Activated T-helper 1 cell treated with Interleukin-2 at 50 U/mL for 16 hours (primary cell): ENCODE data around the gene NPIPB6.

ENCODE experiments used
- DNase-seq: peaks from one replicate; pipeline ENCODE4 v3.0.0-alpha.2; 2020; ENCODE audit warnings: low read depth

Gene NPIPB6

GRCh38 chr16:28324235-28324886 is 38.9 kb downstream of the NPIPB6 start:
- DNase-seq, result no peak

DNA sequence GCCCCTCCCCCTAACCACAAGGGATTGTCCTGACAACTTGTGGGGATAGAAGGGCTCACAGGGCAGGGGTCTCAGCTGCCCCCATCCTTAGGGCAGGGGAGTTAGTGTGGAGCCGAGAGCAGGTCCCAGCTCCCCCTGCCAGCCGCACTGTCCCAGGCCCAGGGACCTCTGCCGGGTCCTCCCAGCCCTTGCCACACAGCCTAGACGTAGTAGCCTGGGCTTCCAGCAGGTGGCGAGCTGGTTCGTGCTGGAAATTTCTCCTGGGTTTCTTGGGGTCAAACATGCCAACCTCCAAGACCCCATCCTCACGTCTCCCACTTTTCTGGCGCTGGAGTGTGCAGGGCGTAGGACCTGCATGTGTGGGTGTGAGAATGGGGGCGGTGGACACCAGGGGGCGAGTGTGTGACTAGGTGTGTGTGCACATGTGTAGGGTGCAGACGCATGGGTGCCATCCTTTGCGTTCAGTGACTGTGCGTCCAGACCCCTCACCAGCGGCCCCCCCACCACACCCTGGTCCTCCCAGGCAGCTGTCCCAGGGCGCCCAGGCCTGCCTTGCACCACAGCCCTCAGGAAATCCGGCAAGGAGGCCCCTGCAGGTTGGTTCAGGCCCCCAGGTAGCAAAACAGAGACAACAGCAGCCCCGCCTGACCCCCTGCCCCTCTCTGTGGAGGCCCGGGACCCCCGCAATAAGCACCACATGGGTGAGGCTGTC is 41.5 kb downstream of the NPIPB6 start:
- no peak for DNase-seq

DNA sequence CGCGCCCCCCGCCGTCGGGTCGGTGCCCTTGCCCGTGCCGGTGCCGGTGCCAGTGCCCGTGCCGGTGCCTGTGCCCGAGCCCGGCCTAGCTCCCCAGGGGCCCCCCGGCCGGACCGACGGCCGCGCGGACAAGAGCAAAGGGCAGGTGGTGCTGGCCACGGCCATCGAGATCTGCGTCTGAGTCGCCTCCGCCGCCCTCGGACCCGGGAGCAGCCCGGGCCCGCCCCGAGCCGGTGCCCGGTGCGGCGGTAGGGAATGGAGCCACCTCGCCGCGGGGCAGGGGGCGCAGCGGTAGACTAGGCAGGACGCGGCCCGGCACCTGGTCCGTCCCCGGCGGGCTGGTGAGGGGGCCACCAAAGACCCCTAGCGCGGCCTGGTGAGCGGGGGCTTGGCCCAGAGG is 42.6 kb downstream of the NPIPB6 start:
- no peak for DNase-seq

- DNase-seq, result no peak
Measured at GRCh38 chr16:28320023-28320561, 43.2 kb downstream of the NPIPB6 start.

GRCh38 chr16:28319476-28320022 is 43.8 kb downstream of the NPIPB6 start:
- no peak for DNase-seq

DNA sequence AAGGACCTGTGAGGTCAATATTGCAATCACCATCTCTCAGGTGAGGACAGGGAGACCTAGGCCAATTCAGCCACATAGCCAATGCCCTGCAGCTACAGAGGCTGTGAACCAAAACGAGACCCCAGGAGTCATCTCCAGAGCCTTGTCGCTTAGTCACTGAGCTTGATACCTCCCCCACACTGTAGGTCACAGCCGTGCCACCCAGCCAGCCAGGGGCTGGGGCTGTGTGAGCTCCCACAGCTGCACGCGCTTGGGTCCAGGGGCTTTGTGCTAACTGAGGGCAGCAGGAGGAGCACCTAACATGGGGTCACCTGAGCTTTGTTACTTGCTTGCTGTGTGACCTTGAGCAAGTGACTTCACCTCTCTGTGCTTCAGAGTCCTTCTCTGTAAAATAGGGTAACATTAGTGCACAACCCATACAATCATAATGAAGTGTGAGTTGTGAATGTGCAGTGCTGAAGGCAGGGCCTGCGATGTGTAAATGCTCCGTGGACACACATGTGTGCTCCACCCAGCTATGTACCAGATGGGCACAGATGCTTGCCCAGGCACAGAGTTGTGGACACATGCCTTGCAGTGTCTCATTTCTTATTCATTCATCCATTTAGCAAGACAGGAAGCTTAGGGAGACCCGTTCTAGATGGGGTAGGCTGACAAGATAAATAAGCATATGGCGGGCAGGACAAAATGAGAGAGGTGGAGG is 45.1 kb downstream of the NPIPB6 start:
- DNase-seq, result no peak

DNA sequence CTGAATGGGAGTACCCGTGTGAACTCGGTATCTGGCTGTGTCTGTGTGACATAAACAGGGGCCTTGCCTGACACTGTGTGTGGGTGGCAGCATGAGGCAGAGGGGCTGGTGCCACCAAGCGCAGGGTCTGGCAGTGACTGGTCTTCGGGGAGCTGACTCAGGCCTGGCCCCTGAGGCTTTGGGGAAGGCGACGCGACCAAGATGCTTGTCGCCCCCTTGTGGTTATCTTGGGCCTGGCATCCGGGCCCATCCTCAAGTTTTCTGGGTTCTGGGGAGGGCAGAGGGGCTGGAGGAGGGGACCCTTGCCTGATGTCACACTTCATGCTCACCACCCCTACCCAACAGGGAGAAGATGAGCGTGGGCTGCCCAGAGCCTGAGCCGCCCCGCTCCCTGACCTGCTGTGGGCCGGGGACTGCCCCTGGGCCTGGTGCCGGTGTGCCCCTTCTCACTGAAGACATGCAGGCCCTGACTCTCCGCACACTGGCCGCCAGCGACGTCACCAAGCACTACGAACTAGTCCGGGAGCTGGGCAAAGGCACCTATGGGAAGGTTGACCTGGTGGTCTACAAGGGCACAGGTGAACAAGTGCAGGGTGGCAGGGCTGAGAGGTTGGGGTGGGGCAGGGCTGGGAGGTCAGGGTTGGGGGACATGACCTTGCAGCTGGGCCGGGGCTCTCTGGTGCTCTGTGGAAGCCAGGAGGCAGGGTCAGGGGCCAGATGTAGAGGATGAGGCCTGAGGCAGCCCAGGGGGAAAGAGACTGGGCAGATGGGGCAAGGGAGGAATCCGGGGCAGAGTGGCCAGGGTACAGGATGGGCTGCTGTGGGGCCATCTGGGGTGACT is 46.0 kb downstream of the NPIPB6 start:
- peak; percentile 54 for DNase-seq

DNA sequence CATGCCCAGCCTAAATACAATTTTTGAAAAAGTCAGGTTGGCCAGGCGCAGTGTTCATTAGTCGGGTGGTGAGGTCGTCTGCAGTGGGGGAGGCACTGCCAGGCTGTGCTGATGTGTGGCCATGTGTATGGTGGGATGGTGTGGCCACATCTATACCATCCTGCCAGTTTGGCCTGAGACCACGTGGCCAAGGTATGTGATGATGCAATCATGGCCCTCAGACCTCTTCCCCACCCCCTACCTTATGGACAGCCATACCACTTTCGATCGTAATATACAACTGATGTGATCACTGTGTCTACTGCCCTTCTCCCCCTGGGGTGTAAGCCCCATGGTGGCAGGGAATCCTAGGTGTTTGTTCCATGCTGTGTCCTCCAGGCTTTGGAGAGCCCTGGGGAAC is 47.3 kb downstream of the NPIPB6 start:
- no peak for DNase-seq

- DNase-seq, result no peak
Measured at GRCh38 chr16:28313587-28313986, 49.7 kb downstream of the NPIPB6 start.

GRCh38 chr16:28312327-28312726 is 51.0 kb downstream of the NPIPB6 start:
- no peak for DNase-seq

GRCh38 chr16:28311913-28312312 is 51.4 kb downstream of the NPIPB6 start:
- no peak for DNase-seq

GRCh38 chr16:28311413-28311812 is 51.9 kb downstream of the NPIPB6 start:
- no peak for DNase-seq

GRCh38 chr16:28310796-28311195 is 52.5 kb downstream of the NPIPB6 start:
- DNase-seq, result no peak

DNA sequence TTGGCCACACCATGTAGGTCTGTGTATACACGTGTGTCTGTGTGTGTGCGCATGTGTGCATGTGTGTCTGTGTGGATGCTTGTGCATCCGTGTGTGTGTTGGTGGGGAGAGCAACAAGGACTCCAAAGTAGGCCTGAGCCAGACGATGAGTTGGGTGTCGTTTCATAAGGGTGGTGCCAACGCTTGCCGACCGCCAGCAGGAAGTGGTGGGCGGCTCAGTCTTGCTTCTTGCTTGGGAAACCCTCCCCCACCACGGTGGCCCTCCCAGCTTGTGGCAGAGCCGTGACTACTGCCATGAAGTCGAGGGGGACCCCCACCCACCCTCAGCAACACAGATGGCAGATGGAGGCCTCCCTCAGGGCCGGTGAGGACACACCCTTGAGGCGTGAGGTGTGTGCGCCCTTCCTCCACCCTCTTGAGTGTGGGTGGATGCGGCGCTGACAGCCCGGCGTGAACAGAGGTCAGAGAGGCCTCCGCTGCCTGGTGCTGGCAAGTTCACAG is 53.4 kb downstream of the NPIPB6 start:
- peak; percentile 78 for DNase-seq

DNA sequence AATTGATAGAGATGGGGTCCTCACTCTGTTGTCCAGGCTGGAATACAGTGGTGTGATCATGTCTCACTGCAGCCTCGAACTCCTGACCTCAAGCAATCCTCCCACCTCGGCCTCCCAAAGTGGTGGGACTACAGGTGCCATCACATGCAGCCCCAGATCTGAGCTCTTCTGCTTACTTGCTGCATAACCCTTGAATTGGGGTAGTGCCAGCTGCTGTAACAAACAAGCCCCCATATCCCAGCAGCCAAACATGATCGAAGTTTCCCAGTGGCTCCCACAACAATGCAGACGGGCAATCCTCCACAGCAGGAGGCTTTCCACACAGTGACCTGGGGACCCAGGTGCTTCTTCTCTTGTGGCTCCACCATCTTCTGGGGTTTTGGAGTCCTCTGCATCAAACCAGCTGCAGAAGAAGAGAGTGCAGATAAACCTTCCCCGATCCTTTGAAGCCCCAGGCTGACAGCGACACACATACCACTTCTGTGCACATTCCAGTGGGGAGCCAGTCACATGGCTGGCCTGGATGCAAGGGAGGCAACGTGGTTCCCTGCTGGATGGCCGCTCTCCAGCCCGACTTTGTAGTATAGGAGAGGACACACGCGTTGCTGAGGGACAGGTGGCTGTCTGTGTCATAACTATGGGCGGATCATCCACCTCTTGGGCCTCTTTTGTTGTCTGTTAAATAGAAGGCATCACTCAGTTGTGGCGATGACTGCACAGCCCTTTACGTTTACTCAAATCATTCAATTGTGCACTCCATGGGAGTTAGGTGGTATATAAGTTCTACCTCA is 54.3 kb downstream of the NPIPB6 start:
- no peak for DNase-seq

- no peak for DNase-seq
Measured at GRCh38 chr16:28307936-28308335, 55.4 kb downstream of the NPIPB6 start.

DNA sequence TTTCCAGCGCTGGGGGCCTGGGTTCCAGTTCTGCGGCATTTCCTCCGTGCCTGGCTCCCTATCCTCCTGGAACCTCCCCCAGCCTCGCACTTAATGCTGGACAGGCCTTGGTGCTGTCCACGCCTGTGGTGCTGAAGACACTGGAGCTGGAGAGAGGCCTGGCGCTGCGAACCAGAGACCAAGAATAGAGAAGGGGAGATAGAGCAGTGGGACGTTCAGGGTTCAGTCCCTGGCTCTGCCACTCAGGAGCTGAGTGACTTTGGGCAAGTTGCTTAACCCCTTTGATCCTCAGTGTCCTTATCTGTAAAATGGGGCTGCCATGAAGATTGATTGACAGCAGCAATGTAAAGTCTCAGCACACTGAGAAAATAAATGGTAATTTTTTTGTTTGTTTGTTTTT is 59.1 kb downstream of the NPIPB6 start:
- no peak for DNase-seq

DNA sequence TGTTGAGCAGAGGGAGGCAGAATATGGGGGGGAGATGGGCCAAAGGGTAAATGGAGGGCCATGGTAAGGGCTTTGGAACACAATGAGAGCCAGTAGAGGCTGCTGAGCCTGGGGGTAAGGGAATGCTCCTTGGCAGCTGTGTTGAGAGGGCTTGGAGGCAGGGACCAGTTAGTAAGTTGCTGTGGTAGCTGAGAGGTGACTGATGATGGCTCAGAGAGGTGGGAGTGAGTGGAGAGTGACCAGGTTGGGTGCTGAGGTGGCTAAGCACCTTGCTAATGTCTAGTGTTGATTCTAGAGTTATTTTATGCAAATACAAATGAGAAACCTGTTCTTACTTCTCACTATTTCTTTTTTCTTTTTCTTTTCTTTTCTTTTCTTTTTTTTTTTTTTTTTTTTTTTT is 60.2 kb downstream of the NPIPB6 start:
- DNase-seq, result no peak

GRCh38 chr16:28301620-28302019 is 61.7 kb downstream of the NPIPB6 start:
- DNase-seq, result no peak

DNA sequence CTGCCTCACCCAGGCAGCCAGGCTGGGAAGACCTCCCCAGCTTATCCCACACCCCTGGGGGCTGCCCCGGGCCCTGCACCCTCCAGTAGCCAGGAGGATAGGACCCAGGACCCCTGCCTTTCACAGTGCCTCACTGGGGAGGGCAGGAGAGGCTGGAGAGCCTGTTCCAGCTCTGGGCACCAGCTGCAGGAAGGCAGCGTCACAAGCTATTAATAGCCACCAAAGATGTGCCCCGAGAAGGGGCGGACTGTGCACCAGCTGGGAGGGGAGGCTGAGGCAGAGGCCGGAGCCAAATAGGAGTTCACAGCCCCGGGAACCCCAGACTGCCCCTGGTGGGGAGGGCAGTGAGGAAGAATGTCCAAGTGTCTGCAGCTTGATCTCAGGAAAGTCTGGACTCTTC is 62.2 kb downstream of the NPIPB6 start:
- DNase-seq, result no peak

GRCh38 chr16:28300327-28300726 is 63.0 kb downstream of the NPIPB6 start:
- DNase-seq, result no peak
